Right ventricle myocardium inferior (tissue), 1 donor: Measurements from ENCODE around the gene CPNE7. TPM values are rescaled to one million over a fixed set of nuclear protein-coding genes. Genes with fewer than 3 reads are reported as not detected.

Source experiments
- ATAC-seq: fragments of 200-7000 bp; cut with Tn5 transposase; one replicate; pipeline ENCODE4 v1.9.1; 2020; ENCODE audit warnings: mild to moderate bottlenecking, moderate library complexity
- DNase-seq: peaks from one replicate; pipeline ENCODE4 v3.0.0; 2021; ENCODE audit errors: missing footprints
- intact Hi-C: fragments of 100-400 bp; cut with DNase I; formaldehyde crosslinking; loops from one replicate; pipeline ENCODE4 v1.11.0; 2022
- total RNA-seq: library from RNA; stranded (reverse); fragmentation: NEBNext Ultra II Directional; extraction: Animal tissue kit (Norgen Biotek cat#: 25700); gene quantifications from one replicate; pipeline ENCODE4 v1.2.1, GENCODE V29; 2021
- donor health status: DM: no; HTN: yes; CAD: no; lungs with severe emphysema.

The CPNE7 gene
- total RNA-seq, 1 donor from 2014 or later, result not detected

DNA sequence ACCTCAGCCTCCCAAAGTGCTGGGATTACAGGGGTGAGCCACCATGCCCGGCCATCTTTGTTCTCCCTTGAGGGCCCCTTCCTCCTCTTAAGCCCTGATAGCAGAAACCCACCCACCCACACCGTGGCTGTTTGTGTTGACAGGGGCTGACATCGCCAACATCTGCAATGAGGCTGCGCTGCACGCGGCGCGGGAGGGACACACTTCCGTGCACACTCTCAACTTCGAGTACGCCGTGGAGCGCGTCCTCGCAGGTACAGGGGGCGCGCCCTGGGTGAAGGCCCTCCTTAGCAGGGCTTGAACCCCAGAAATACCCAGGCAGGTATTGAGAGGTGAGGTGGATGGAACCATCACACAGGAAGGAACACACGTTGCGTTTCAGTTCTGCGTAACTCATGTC lies 27.7 kb upstream of the CPNE7 start:
- ATAC-seq, result no peak
- intact Hi-C loops, result no loop called here
- DNase-seq, result no peak

- DNase-seq, result no peak
- intact Hi-C loops, result no loop called here
- ATAC-seq, result no peak
Measured at GRCh38 chr16:89548344-89549006, 27.1 kb upstream of the CPNE7 start.

- ATAC-seq, result no peak
- intact Hi-C loops, result no loop called here
- no peak for DNase-seq
Measured at GRCh38 chr16:89549007-89549700, 26.4 kb upstream of the CPNE7 start.

DNA sequence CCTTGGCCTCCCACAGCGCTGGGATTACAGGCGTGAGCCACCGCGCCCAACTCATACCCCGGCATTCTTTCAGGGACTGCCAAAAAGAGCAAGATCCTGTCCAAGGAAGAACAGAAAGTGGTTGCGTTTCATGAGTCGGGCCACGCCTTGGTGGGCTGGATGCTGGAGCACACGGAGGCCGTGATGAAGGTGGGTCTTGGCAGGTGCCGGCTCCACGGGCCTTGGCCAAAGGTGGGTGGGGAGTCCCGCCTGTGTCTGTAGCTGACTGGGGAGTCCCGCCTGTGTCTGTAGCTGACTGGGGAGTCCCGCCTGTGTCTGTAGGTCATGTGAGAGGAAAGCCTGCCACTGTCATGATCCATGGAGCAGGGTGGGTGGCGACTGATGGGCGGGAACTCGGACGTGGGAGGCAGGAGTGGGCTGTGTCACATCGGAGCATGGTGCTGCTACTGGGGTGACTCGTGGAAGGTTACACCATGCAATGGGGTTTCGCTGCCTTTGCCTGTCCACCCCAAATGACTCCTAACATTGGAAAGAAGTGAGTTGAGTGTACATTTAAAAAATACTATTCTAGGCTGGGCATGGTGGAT lies 25.0 kb upstream of the CPNE7 start:
- DNase-seq, result no peak
- ATAC-seq, result no peak
- intact Hi-C loops, result no loop called here

DNA sequence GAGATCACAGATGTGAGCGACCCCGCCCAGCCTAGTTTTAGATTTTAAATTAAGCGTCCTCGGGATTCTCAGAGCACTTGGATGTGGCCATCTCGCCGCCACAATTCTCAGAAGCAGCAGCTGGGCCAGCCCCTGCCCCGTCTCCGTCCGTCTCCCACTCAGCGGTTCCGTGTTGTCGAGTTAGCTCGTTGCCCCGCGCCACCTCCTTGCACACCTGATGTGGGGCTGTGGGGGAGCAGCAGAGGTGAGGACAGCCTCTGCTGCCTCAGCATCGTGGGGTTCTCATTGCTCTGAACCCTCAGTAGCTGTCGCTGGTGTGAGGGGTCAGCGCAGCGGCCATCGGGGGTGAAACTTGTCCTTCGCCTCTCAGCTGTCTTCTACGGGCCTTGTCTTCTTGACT lies 23.2 kb upstream of the CPNE7 start:
- no peak for DNase-seq
- intact Hi-C loops, result no loop called here
- no peak for ATAC-seq

DNA sequence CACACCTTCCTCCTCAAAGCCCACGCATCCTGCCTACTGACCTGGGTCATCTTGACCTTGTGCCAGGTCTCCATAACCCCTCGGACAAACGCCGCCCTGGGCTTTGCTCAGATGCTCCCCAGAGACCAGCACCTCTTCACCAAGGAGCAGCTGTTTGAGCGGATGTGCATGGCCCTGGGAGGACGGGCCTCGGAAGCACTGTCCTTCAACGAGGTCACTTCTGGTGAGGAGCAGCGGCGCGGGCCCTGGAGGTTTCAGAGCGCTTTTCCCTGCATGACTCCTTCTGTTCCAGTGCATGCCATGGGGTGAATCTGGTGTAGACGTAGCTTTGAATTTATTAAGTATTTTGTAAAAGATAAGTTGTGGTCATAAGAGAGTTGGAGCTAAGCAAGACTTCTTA lies 22.6 kb upstream of the CPNE7 start:
- no peak for ATAC-seq
- intact Hi-C loops, result no loop called here
- no peak for DNase-seq

DNA sequence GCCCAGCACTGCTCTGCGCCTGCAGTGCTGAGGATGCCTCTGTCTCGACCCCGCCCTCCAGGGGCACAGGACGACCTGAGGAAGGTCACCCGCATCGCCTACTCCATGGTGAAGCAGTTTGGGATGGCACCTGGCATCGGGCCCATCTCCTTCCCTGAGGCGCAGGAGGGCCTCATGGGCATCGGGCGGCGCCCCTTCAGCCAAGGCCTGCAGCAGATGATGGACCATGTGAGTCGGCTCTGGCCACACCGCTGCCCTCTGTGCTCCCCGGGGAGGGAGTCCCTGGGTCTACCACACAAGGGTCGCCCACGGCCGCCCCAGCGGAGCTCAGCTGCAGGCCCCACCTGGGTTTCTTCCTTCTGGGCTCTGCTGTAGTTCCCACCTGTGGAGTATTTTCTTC lies 21.8 kb upstream of the CPNE7 start:
- ATAC-seq (no peak), DNase-seq (no peak)
- intact Hi-C loops, result no loop called here

DNA sequence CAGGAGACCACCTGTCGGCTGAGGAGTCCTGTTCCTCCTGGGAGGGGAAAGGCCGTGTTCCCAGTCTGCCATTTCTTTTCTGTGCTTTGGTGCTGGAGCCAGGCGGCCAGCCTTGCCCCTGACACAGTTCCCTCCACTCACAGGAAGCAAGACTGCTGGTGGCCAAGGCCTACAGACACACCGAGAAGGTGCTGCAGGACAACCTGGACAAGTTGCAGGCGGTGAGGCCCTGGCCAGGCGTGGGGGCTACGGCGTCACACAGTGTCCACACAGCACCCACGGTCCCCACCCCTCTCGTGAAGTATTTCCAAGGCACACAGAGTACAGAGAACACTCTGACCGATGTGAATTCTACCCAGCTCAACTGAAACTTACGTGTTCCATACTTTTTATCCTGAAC lies 21.2 kb upstream of the CPNE7 start:
- ATAC-seq (no peak), DNase-seq (no peak)
- intact Hi-C loops, result no loop called here

- ATAC-seq, result no peak
- intact Hi-C loops, result loop anchor here (5.0 kb wide), 1 partner anchor 48 kb away; the partner anchor contains the start of gene SPG7
- DNase-seq, result no peak
Measured at GRCh38 chr16:89555265-89555664, 20.3 kb upstream of the CPNE7 start.

GRCh38 chr16:89555780-89556179 lies 19.8 kb upstream of the CPNE7 start:
- ATAC-seq, result no peak
- intact Hi-C loops, result loop anchor here (5.0 kb wide), 1 partner anchor 48 kb away; the partner anchor contains the start of gene SPG7
- no peak for DNase-seq

GRCh38 chr16:89556750-89557689 lies 18.5 kb upstream of the CPNE7 start:
- intact Hi-C loops, result loop anchor here (5.0 kb wide), 1 partner anchor 50 kb away; the partner anchor contains the start of gene SPG7
- no peak for ATAC-seq
- DNase-seq, result peak; percentile 89

GRCh38 chr16:89557690-89558490 lies 17.7 kb upstream of the CPNE7 start:
- intact Hi-C loops, result loop anchor here (5.0 kb wide), 1 partner anchor 51 kb away; the partner anchor contains the start of gene SPG7
- ATAC-seq, result no peak
- DNase-seq, result no peak

DNA sequence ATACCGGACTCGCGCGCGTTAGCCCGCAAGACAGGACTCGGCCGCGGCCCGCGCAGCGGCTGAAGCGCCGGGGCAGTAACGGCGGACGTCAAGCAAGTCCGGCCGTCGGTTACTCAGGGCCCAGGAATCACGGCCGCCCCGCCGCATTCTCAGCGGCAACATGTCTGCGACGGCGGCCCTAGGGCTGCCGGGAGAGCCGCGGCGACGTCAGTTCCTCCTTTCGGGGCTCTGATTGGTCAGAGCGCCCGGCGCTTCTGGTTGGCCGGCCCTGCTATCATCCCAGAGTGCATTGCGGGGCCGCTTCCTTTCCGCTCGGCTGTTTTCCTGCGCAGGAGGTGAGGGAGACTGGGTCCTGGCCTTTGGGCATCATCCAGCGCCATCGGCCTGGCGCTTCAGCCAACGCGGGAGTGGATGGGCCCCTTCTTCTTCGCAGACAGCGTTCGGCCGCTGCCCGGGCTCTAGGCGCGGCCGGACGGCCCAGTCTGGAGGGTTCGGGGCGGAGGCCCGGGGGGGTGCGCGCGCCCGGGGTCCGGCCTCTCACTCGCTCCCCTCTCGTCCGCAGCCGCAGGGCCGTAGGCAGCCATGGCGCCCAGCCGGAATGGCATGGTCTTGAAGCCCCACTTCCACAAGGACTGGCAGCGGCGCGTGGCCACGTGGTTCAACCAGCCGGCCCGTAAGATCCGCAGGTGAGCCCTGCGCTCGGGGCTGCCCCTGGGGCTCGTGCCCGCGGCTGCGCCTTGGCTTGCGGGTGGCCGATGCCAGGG lies 15.0 kb upstream of the CPNE7 start, which contains the start of gene RPL13:
TSS of gene RPL13 (plus strand) at position 305 of the 764 bp plus-strand sequence. CDS start at position 583, 278 bp downstream.
- ATAC-seq (peak; percentile 97), DNase-seq (peak; percentile 99)
- intact Hi-C loops, result loop anchor here (2.0 kb wide), 1 partner anchor 228 kb away; no protein-coding TSS in a partner anchor

GRCh38 chr16:89561142-89561883 lies 14.2 kb upstream of the CPNE7 start:
- intact Hi-C loops, result loop anchor here (2.0 kb wide), 1 partner anchor 229 kb away; no protein-coding TSS in a partner anchor
- DNase-seq (no peak), ATAC-seq (no peak)

DNA sequence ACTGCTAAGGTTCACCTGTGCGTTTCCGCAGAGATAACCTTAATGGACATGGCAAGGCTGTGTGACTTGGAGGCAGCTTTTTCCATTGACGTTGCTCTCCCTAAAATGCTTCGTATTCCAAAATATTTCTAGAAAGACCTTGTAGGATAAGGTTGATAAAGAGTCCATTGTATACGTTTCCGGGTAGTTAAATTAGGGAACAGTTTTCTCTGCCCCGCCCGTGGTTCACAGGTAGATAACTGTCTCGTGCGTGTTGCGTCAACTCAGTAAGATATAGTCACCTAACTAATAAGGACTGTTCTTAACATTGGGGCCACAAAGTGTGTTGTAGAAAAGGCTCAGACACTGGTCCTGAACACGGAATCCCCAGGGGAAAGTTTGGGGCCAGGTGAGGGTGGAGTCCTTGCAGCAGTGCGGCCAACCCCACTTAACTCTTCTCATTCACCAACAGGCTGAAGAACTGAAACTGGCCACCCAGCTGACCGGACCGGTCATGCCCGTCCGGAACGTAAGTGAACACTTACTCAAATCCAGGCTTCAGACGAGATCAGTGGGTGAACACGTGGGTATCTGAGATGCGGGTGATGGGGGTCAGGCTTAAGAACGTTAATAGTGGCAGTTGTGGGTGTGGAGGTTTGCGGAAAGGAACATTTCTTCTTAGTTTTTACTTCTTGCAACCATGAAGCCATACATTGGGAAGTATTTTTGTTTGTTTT lies 13.5 kb upstream of the CPNE7 start:
- no peak for DNase-seq
- ATAC-seq, result no peak
- intact Hi-C loops, result loop anchor here (2.0 kb wide), 1 partner anchor 229 kb away; no protein-coding TSS in a partner anchor

- intact Hi-C loops, result no loop called here
- no peak for DNase-seq
- ATAC-seq, result no peak
Measured at GRCh38 chr16:89562939-89563338, 12.6 kb upstream of the CPNE7 start.
